K562 (cell line): ENCODE results near the gene PRDM15. TPM values are rescaled to one million over a fixed set of nuclear protein-coding genes. Genes with fewer than 3 reads are reported as not detected.

Experiments
- KLF13 ChIP-seq: fragments of 450-650 bp; IDR thresholded peaks from 2 replicates; pipeline ENCODE4 v1.6.1; 2016; ENCODE audit warnings: missing genetic modification characterization, low read depth, mild to moderate bottlenecking, missing compliant biosample characterization, moderate library complexity, borderline replicate concordance
- MCM7 ChIP-seq, 2 experiments: fragments of 450-650 bp; IDR thresholded peaks; 2 replicates each; pipeline ENCODE4 v1.6.1; 2016 to 2018
- PURB ChIP-seq: sonication (generic); formaldehyde crosslinking; IDR thresholded peaks from 2 replicates; pipeline ENCODE4 v1.9.0; 2021; ENCODE audit warnings: low read depth, mild to moderate bottlenecking, missing genetic modification reagents
- RAD51 ChIP-seq: fragments of 450-650 bp; IDR thresholded peaks from 2 replicates; pipeline ENCODE4 v1.7.1; 2016; ENCODE audit warnings: low read depth, mild to moderate bottlenecking, borderline replicate concordance
- SIRT6 ChIP-seq: IDR thresholded peaks from one replicate; pipeline ENCODE4 v1.6.1; 2012; ENCODE audit warnings: low read depth, mild to moderate bottlenecking, control low read depth, inconsistent platforms, low read length, moderate library complexity
- TSC22D4 ChIP-seq: fragments of 450-650 bp; IDR thresholded peaks from 2 replicates; pipeline ENCODE4 v1.6.1; 2016; ENCODE audit warnings: missing genetic modification characterization, missing biosample characterization, control low read depth
- ZC3H8 ChIP-seq: fragments of 450-650 bp; IDR thresholded peaks from 2 replicates; pipeline ENCODE4 v1.6.1; 2017
- ZNF174 ChIP-seq: fragments of 250-450 bp; sonication (Bioruptor Pico); IDR thresholded peaks from 2 replicates; pipeline ENCODE4 v1.4.0; 2020; ENCODE audit warnings: mild to moderate bottlenecking
- ZNF778 ChIP-seq: fragments of 450-650 bp; formaldehyde crosslinking; IDR thresholded peaks from 2 replicates; pipeline ENCODE4 v1.4.0; 2020; ENCODE audit warnings: mild to moderate bottlenecking, moderate library complexity
- ZNF785 ChIP-seq: fragments of 250-450 bp; sonication (Bioruptor Pico); IDR thresholded peaks from 2 replicates; pipeline ENCODE4 v1.4.0; 2020; ENCODE audit warnings: mild to moderate bottlenecking
- polyA plus RNA-seq, 8 experiments: library from polyadenylated mRNA; depleted of rRNA in 4 of 8; stranded (reverse) in 5 of 8; unstranded in 3 of 8; fragments of >200 nt; fragmentation: Nextera tagmentation in 2 of 8; fragmentation: Illumina TruSeq in 1 of 8; extraction: Ambion mirVana in 2 of 8; extraction: Trizol in 1 of 8; gene quantifications; 2 replicates each; pipeline versions ENCODE4 v1.2.1 to v1.2.3, GENCODE V29; 2011 to 2014; ENCODE audit warnings: inconsistent platforms in 1 of 8, missing spikeins in 1 of 8
- total RNA-seq, 7 experiments: library from RNA; depleted of rRNA in 6 of 7; stranded (reverse); fragments of >200 nt in 6 of 7; fragmentation: Illumina TruSeq in 2 of 7; extraction: Trizol in 2 of 7; gene quantifications; 2 replicates each; pipeline versions ENCODE4 v1.2.1 to v1.2.3, GENCODE V29; 2011 to 2021; ENCODE audit warnings: low replicate concordance in 1 of 7
- TF ChIP-seq, protein P1 (sequence below): fragments of 450-650 bp; IDR thresholded peaks from 2 replicates; pipeline ENCODE4 v1.6.1; 2017; ENCODE audit warnings: mild to moderate bottlenecking, moderate library complexity
- TF ChIP-seq, protein P2 (sequence below): fragments of 250-450 bp; sonication (Bioruptor Pico); IDR thresholded peaks from 2 replicates; pipeline ENCODE4 v1.4.0; 2020; ENCODE audit warnings: borderline replicate concordance
- TF ChIP-seq, protein P3 (sequence below), 3 experiments: IDR thresholded peaks in 2 of 3; conservative IDR thresholded peaks in 1 of 3; 2 replicates each; pipeline ENCODE4 v1.5.1; 2011 to 2012; ENCODE audit warnings: low read length in 3 of 3, mild to moderate bottlenecking in 3 of 3, control low read depth in 2 of 3, improper control_type of control experiment in 1 of 3, inconsistent platforms in 1 of 3, low read depth in 1 of 3, mixed read lengths in 1 of 3, moderate library complexity in 1 of 3; ENCODE audit not compliant: insufficient read depth in 2 of 3
- TF ChIP-seq, protein P4 (sequence below), 2 experiments: fragments of 450-650 bp; IDR thresholded peaks; 2 replicates each; pipeline ENCODE4 v1.6.1; 2018; ENCODE audit warnings: mild to moderate bottlenecking in 2 of 2, low read depth in 1 of 2; ENCODE audit not compliant: partially characterized antibody in 2 of 2
- TF ChIP-seq, protein P5 (sequence below), 2 experiments: fragments of 450-650 bp; conservative IDR thresholded peaks; 2 replicates each; pipeline ENCODE4 v1.6.1; 2017; ENCODE audit warnings: mild to moderate bottlenecking in 2 of 2, moderate library complexity in 2 of 2
- TF ChIP-seq, protein P6 (sequence below): sonication (generic); formaldehyde crosslinking; IDR thresholded peaks from 2 replicates; pipeline ENCODE4 v1.8.0; 2022; ENCODE audit warnings: mild to moderate bottlenecking, missing genetic modification reagents

Gene PRDM15
- total and polyA plus RNA-seq, 9 of the 15 experiments (the other 6 are each of a cell fraction or from before 2014, with no cell fraction given), result 0.93 to 9.2 (median 6.2) TPM

DNA sequence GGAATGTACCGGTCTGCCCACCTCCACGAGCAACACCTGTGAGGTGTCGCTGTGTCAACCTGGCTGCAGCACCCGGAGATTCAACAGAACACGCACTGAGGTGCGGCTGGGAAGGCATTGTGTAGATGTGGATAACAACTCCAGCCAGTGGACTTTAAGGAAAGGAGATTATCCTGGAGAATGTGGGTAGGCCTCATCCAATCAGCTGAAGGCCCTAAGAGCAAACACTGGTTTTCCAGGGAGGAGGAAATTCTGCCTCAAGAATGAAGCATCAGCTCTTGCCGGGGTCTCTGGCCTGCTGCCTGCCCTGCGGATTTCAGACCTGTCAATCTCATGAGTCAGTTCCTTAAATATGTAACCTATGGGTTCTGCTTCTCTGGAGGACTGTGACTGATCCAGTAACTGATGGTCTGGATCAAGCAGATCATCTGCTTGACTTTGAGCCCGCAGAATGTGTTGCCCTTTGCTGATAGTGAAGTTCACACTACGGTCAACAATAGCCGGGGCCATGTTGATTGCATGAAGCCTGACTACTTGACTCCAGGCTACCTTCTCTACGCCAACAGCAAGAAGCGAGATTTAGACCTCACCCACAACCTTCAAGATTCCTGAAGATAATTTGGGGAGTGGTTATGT is 15.9 kb upstream of the PRDM15 start (continued):
- TF ChIP-seq, protein P1, sequence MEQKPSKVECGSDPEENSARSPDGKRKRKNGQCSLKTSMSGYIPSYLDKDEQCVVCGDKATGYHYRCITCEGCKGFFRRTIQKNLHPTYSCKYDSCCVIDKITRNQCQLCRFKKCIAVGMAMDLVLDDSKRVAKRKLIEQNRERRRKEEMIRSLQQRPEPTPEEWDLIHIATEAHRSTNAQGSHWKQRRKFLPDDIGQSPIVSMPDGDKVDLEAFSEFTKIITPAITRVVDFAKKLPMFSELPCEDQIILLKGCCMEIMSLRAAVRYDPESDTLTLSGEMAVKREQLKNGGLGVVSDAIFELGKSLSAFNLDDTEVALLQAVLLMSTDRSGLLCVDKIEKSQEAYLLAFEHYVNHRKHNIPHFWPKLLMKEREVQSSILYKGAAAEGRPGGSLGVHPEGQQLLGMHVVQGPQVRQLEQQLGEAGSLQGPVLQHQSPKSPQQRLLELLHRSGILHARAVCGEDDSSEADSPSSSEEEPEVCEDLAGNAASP, result no peak
- TF ChIP-seq SIRT6 (no peak), ZNF174 (no peak), RAD51 (no peak), TSC22D4 (tag) (no peak), PURB (no peak), ZC3H8 (no peak), KLF13 (no peak), ZNF778 (CRISPR knock-in tag) (no peak), MCM7 (IDR thresholded peaks at IDR 0.05) (no peak), ZNF785 (CRISPR knock-in tag) (no peak)
- TF ChIP-seq, protein P2, sequence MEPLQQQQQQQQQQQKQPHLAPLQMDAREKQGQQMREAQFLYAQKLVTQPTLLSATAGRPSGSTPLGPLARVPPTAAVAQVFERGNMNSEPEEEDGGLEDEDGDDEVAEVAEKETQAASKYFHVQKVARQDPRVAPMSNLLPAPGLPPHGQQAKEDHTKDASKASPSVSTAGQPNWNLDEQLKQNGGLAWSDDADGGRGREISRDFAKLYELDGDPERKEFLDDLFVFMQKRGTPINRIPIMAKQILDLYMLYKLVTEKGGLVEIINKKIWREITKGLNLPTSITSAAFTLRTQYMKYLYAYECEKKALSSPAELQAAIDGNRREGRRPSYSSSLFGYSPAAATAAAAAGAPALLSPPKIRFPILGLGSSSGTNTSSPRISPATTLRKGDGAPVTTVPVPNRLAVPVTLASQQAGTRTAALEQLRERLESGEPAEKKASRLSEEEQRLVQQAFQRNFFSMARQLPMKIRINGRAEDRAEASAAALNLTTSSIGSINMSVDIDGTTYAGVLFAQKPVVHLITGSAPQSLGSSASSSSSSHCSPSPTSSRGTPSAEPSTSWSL (CRISPR knock-in tag), result no peak
- TF ChIP-seq, protein P3, sequence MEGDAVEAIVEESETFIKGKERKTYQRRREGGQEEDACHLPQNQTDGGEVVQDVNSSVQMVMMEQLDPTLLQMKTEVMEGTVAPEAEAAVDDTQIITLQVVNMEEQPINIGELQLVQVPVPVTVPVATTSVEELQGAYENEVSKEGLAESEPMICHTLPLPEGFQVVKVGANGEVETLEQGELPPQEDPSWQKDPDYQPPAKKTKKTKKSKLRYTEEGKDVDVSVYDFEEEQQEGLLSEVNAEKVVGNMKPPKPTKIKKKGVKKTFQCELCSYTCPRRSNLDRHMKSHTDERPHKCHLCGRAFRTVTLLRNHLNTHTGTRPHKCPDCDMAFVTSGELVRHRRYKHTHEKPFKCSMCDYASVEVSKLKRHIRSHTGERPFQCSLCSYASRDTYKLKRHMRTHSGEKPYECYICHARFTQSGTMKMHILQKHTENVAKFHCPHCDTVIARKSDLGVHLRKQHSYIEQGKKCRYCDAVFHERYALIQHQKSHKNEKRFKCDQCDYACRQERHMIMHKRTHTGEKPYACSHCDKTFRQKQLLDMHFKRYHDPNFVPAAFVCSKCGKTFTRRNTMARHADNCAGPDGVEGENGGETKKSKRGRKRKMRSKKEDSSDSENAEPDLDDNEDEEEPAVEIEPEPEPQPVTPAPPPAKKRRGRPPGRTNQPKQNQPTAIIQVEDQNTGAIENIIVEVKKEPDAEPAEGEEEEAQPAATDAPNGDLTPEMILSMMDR (IDR thresholded peaks at IDR 0.05 in 2 of 3, conservative IDR thresholded peaks at IDR 0.05 in 1 of 3; ENCODE audit: insufficient read depth in 2 of 3, low read depth in 1 of 3, low read length in 3 of 3), result no peak
- TF ChIP-seq, protein P4, sequence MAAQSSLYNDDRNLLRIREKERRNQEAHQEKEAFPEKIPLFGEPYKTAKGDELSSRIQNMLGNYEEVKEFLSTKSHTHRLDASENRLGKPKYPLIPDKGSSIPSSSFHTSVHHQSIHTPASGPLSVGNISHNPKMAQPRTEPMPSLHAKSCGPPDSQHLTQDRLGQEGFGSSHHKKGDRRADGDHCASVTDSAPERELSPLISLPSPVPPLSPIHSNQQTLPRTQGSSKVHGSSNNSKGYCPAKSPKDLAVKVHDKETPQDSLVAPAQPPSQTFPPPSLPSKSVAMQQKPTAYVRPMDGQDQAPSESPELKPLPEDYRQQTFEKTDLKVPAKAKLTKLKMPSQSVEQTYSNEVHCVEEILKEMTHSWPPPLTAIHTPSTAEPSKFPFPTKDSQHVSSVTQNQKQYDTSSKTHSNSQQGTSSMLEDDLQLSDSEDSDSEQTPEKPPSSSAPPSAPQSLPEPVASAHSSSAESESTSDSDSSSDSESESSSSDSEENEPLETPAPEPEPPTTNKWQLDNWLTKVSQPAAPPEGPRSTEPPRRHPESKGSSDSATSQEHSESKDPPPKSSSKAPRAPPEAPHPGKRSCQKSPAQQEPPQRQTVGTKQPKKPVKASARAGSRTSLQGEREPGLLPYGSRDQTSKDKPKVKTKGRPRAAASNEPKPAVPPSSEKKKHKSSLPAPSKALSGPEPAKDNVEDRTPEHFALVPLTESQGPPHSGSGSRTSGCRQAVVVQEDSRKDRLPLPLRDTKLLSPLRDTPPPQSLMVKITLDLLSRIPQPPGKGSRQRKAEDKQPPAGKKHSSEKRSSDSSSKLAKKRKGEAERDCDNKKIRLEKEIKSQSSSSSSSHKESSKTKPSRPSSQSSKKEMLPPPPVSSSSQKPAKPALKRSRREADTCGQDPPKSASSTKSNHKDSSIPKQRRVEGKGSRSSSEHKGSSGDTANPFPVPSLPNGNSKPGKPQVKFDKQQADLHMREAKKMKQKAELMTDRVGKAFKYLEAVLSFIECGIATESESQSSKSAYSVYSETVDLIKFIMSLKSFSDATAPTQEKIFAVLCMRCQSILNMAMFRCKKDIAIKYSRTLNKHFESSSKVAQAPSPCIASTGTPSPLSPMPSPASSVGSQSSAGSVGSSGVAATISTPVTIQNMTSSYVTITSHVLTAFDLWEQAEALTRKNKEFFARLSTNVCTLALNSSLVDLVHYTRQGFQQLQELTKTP (IDR thresholded peaks at IDR 0.05; ENCODE audit: low read depth in 1 of 2, partially characterized antibody in 2 of 2), result peak in 1 of 2 experiments; percentile 39
- TF ChIP-seq, protein P5, sequence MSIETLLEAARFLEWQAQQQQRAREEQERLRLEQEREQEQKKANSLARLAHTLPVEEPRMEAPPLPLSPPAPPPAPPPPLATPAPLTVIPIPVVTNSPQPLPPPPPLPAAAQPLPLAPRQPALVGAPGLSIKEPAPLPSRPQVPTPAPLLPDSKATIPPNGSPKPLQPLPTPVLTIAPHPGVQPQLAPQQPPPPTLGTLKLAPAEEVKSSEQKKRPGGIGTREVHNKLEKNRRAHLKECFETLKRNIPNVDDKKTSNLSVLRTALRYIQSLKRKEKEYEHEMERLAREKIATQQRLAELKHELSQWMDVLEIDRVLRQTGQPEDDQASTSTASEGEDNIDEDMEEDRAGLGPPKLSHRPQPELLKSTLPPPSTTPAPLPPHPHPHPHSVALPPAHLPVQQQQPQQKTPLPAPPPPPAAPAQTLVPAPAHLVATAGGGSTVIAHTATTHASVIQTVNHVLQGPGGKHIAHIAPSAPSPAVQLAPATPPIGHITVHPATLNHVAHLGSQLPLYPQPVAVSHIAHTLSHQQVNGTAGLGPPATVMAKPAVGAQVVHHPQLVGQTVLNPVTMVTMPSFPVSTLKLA (conservative IDR thresholded peaks at IDR 0.05), result no peak
- TF ChIP-seq, protein P6, sequence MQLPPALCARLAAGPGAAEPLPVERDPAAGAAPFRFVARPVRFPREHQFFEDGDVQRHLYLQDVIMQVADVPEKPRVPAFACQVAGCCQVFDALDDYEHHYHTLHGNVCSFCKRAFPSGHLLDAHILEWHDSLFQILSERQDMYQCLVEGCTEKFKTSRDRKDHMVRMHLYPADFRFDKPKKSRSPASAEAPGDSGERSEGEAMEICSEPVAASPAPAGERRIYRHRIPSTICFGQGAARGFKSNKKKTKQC (CRISPR knock-in tag), result no peak
